Adrenal gland (tissue), 12 donors: Measurements from ENCODE around the gene STK39. TPM values are rescaled to one million over a fixed set of nuclear protein-coding genes. Genes with fewer than 3 reads are reported as not detected.

ENCODE experiments used
- DNase-seq, 7 donors: peaks; one replicate each; pipeline ENCODE4 v3.0.0-alpha.2; 2019 to 2020
- H3K27ac ChIP-seq, 5 donors: fragments of 200-600 bp; sonication (generic) in 4 of 5; 1 replicate in 3 of 5; 2 replicates in 2 of 5; pipeline versions ENCODE4 v1.5.1 to v1.8.0; 2016 to 2020; ENCODE audit warnings: mild to moderate bottlenecking in 1 of 5
- H3K27me3 ChIP-seq: fragments of 200-600 bp; 2 replicates; pipeline ENCODE4 v1.8.0; 2021
- H3K36me3 ChIP-seq, 2 donors: fragments of 200-600 bp; replicated peaks in 1 of 2; 1 replicate in 1 of 2; 2 replicates in 1 of 2; pipeline versions ENCODE4 v1.5.1 to v1.8.0; 2018 to 2022
- H3K4me1 ChIP-seq, 2 donors: fragments of 200-600 bp; replicated peaks in 1 of 2; 1 replicate in 1 of 2; 2 replicates in 1 of 2; pipeline versions ENCODE4 v1.5.1 to v1.8.0; 2018 to 2021
- H3K4me3 ChIP-seq, 4 donors: fragments of 200-600 bp; sonication (generic) in 3 of 4; one replicate each; pipeline ENCODE4 v1.5.1; 2016 to 2018
- H3K9me3 ChIP-seq, 3 donors: fragments of 200-600 bp; sonication (generic) in 1 of 3; replicated peaks in 1 of 3; 1 replicate in 2 of 3; 2 replicates in 1 of 3; pipeline versions ENCODE4 v1.5.1 to v1.8.0; 2016 to 2021
- CTCF ChIP-seq, 6 experiments: fragments of 450-650 bp in 4 of 6; fragments of 200-600 bp in 2 of 6; sonication (generic) in 1 of 6; IDR thresholded peaks; 1 replicate in 5 of 6; 2 replicates in 1 of 6; pipeline versions ENCODE4 v1.5.1 to v1.8.0; 2016 to 2021; ENCODE audit warnings: antibody characterized with exemption in 6 of 6, mild to moderate bottlenecking in 2 of 6, moderate library complexity in 1 of 6
- POLR2A ChIP-seq, 2 donors: fragments of 450-650 bp; IDR thresholded peaks; one replicate each; pipeline ENCODE4 v1.6.1; 2017; ENCODE audit warnings: antibody characterized with exemption in 2 of 2, mild to moderate bottlenecking in 2 of 2, moderate library complexity in 1 of 2
- WGBS, 4 donors: extraction: QIAGEN DNeasy Blood & Tissue Kit in 2 of 4; methylation state at CpG; one replicate each; pipeline versions ENCODE4 v1.1.5 to v1.1.7; 2013 to 2017; 5-methylcytosine and 5-hydroxymethylcytosine counted together
- intact Hi-C, 2 donors: fragments of 100-400 bp; cut with DNase I; formaldehyde crosslinking; loops; one replicate each; pipeline versions ENCODE4 v1.14.1 to v1.15.0; 2022 to 2023
- polyA plus RNA-seq, 3 donors: library from polyadenylated mRNA; stranded (reverse); fragments of 200-250 nt in 2 of 3; fragments of 350-450 nt in 1 of 3; fragmentation: Illumina TruSeq in 1 of 3; extraction: RNeasy Lipid Tissue Mini Kit (QIAGEN cat#74804) in 1 of 3; gene quantifications; one replicate each; pipeline ENCODE4 v1.2.3, GENCODE V29; 2013 to 2014
- total RNA-seq, 9 donors: library from RNA; depleted of rRNA in 4 of 9; stranded (reverse); fragments of >200 nt in 4 of 9; fragments of 120-200 nt in 1 of 9; fragmentation: NEBNext Ultra II Directional in 1 of 9; extraction: Animal tissue kit (Norgen Biotek cat#: 25700) in 1 of 9; gene quantifications; one replicate each; pipeline versions ENCODE4 v1.1.0 to v1.2.4, GENCODE V29; 2013 to 2023
- donor health status: healthy with polysubstance abuse.
- donor health status: Bipolar disorder and iron deficiency.
- donor health status: DM: yes; HTN: yes; CAD: no.
- donor health status: DM: no; HTN: no; CAD: no.
- donor health status: DM: no; HTN: no; CAD: no.
- donor health status: DM: yes; HTN: yes; CAD: no.

STK39 gene
- total and polyA plus RNA-seq, 12 donors = 2.4 to 11.1 (median 5.8) TPM

DNA sequence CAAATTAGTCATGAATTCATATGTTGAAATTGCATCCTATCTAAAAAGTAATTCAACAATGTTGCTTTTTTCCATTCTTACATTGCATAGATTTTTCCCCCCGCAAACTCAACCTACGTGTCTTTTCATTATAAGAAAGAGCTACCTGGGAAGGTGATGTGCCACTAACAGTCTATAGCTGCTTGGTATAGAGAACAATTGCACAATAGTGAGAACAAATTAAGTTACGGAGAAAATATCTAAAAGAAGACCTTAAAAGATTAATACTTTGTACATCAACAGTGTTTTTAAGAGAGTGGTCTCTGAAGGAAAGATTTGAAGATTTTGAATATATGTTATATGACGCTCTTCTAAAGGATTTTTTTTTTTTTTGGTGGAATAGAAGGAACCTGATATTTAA lies 111.8 kb downstream of the STK39 start:
- Histone ChIP-seq H3K36me3 (no peaks in the 10 kb centered on the region), H3K4me3 (no peak overlapping the region), H3K9me3 (no peaks in the 10 kb centered on the region), H3K27ac (no peak overlapping the region), H3K4me1 (no peaks in the 10 kb centered on the region), H3K27me3 (no peaks in the 10 kb centered on the region)
- WGBS, 4 donors = 97 to 99% (median 98%) methylated on average over 4 of the region's 4 CpGs
- intact Hi-C loops = no loop called here
- TF ChIP-seq POLR2A (IDR thresholded peaks at IDR 0.05) (no peak), CTCF (IDR thresholded peaks at IDR 0.05) (no peak)
- DNase-seq = no peak

DNA sequence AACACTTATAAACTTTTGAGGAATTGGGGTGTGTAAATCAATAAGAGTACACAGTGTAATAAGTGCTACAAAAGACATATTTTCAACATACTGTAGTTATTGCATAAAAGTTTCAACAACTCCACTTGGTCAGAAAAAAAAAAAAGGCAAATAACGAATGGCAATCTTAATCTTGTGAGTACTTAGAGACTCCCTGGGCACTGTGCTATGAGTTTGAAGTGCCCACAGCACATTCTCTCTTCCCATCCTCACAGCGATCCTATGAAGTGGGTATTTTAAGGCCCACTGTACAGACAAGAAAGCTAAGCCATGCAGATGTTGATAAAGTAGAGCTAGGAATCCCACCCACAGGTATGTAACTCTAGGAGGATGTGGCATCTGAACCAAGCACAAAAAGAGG lies 112.3 kb downstream of the STK39 start:
- Histone ChIP-seq H3K9me3 (no peaks in the 10 kb centered on the region), H3K27ac (no peak overlapping the region), H3K27me3 (no peaks in the 10 kb centered on the region), H3K36me3 (no peaks in the 10 kb centered on the region), H3K4me3 (no peak overlapping the region), H3K4me1 (no peaks in the 10 kb centered on the region)
- TF ChIP-seq POLR2A (IDR thresholded peaks at IDR 0.05) = no peak
- no peak for TF ChIP-seq CTCF (IDR thresholded peaks at IDR 0.05)
- WGBS, 4 donors = 88 to 96% (median 95%) methylated on average over 2 of the region's 2 CpGs
- intact Hi-C loops = no loop called here
- no peak for DNase-seq

DNA sequence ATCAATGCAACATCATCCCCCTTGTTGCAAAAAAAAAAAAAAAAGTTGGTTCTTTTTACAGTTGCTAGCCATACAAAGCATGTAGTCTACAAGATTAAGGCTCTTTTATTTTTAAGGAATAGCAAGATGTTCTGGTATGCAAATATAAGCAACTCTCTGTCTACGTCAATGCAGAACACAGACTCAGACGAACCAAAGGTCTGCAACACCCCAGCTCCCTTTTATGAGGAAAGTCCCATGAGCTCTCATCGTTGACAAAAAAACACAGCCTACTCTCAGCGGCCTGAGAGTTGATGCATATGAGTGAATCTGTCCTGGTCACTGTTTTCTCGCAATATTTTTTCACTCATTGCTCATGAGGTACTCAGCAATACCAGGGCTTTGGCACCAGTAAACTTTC lies 112.9 kb downstream of the STK39 start:
- no peaks in the 10 kb centered on the region for H3K27me3 ChIP-seq
- 90 to 96% (median 93%) methylated on average over 5 of the region's 5 CpGs for WGBS, 4 donors
- H3K4me3 ChIP-seq = no peak overlapping the region
- TF ChIP-seq POLR2A (IDR thresholded peaks at IDR 0.05) (no peak), CTCF (IDR thresholded peaks at IDR 0.05) (no peak)
- intact Hi-C loops = no loop called here
- no peaks in the 10 kb centered on the region for H3K4me1 ChIP-seq
- no peaks in the 10 kb centered on the region for H3K9me3 ChIP-seq
- H3K36me3 ChIP-seq = no peaks in the 10 kb centered on the region
- no peak overlapping the region for H3K27ac ChIP-seq
- no peak for DNase-seq

GRCh38 chr2:168132389-168132788 lies 115.0 kb downstream of the STK39 start:
- Histone ChIP-seq H3K27me3 (no peaks in the 10 kb centered on the region), H3K36me3 (no peaks in the 10 kb centered on the region), H3K9me3 (no peaks in the 10 kb centered on the region), H3K27ac (no peak overlapping the region), H3K4me1 (no peaks in the 10 kb centered on the region), H3K4me3 (no peak overlapping the region)
- WGBS, 4 donors = 97 to 99% (median 98%) methylated on average over 6 of the region's 6 CpGs
- TF ChIP-seq POLR2A (IDR thresholded peaks at IDR 0.05) (no peak), CTCF (IDR thresholded peaks at IDR 0.05) (no peak)
- DNase-seq = no peak
- intact Hi-C loops = no loop called here
